Upper lobe of right lung (tissue), 1 donor: ENCODE measurements around the gene GABRB1. TPM values are rescaled to one million over a fixed set of nuclear protein-coding genes. Genes with fewer than 3 reads are reported as not detected.

Experiments used
- ATAC-seq: fragments of 200-7000 bp; cut with Tn5 transposase; one replicate; pipeline ENCODE4 v1.9.1; 2020; ENCODE audit warnings: mild to moderate bottlenecking, moderate library complexity
- DNase-seq: peaks from one replicate; pipeline ENCODE4 v3.0.0-alpha.2; 2020
- H3K27ac ChIP-seq: fragments of 200-600 bp; one replicate; pipeline ENCODE4 v1.8.0; 2022
- H3K27me3 ChIP-seq: fragments of 200-600 bp; one replicate; pipeline ENCODE4 v1.8.0; 2022; ENCODE audit warnings: mild to moderate bottlenecking
- H3K36me3 ChIP-seq: fragments of 200-600 bp; one replicate; pipeline ENCODE4 v1.8.0; 2022
- H3K4me1 ChIP-seq: fragments of 200-600 bp; one replicate; pipeline ENCODE4 v1.8.0; 2022
- H3K4me3 ChIP-seq: fragments of 200-600 bp; one replicate; pipeline ENCODE4 v1.8.0; 2022; ENCODE audit warnings: mild to moderate bottlenecking
- H3K9me3 ChIP-seq: fragments of 200-600 bp; one replicate; pipeline ENCODE4 v1.8.0; 2022
- CTCF ChIP-seq: fragments of 200-600 bp; IDR thresholded peaks from one replicate; pipeline ENCODE4 v1.8.0; 2022; ENCODE audit warnings: antibody characterized with exemption
- intact Hi-C: fragments of 100-400 bp; cut with DNase I; formaldehyde crosslinking; loops from one replicate; pipeline ENCODE4 v1.11.0; 2022
- total RNA-seq: library from RNA; stranded (reverse); fragmentation: NEBNext Ultra II Directional; extraction: Animal tissue kit (Norgen Biotek cat#: 25700); gene quantifications from one replicate; pipeline ENCODE4 v1.2.1, GENCODE V29; 2021
- donor health status: DM: no; HTN: yes; CAD: no; lungs with severe emphysema.

Gene GABRB1
- total RNA-seq, 1 donor from 2014 or later, result not detected

- Histone ChIP-seq H3K9me3 (no peaks in the 10 kb centered on the region), H3K36me3 (no peaks in the 10 kb centered on the region), H3K4me1 (no peaks in the 10 kb centered on the region), H3K27me3 (no peaks in the 10 kb centered on the region), H3K4me3 (no peak overlapping the region), H3K27ac (no peak overlapping the region)
- no peak for TF ChIP-seq CTCF
- DNase-seq (no peak), ATAC-seq (no peak)
- intact Hi-C loops, result no loop called here
These were observed 136.0 kb downstream of the GABRB1 start for GRCh38 chr4:47167081-47168035.

- intact Hi-C loops, result no loop called here
- H3K9me3 ChIP-seq, result no peaks in the 10 kb centered on the region
- no peaks in the 10 kb centered on the region for H3K36me3 ChIP-seq
- ATAC-seq, result no peak
- no peak overlapping the region for H3K27ac ChIP-seq
- no peaks in the 10 kb centered on the region for H3K4me1 ChIP-seq
- H3K27me3 ChIP-seq, result no peaks in the 10 kb centered on the region
- DNase-seq, result no peak
- no peak for TF ChIP-seq CTCF
- H3K4me3 ChIP-seq, result no peak overlapping the region
These were observed 152.7 kb downstream of the GABRB1 start for GRCh38 chr4:47184083-47184482.

- TF ChIP-seq CTCF, result no peak
- Histone ChIP-seq H3K9me3 (no peaks in the 10 kb centered on the region), H3K36me3 (no peaks in the 10 kb centered on the region), H3K4me1 (no peaks in the 10 kb centered on the region), H3K27me3 (no peaks in the 10 kb centered on the region), H3K27ac (no peak overlapping the region), H3K4me3 (no peak overlapping the region)
- DNase-seq, result no peak
- ATAC-seq, result no peak
- intact Hi-C loops, result no loop called here
These were observed 154.4 kb downstream of the GABRB1 start for GRCh38 chr4:47185761-47186160.

- intact Hi-C loops, result no loop called here
- Histone ChIP-seq H3K4me1 (no peaks in the 10 kb centered on the region), H3K9me3 (no peaks in the 10 kb centered on the region), H3K36me3 (no peaks in the 10 kb centered on the region), H3K27ac (no peak overlapping the region), H3K4me3 (no peak overlapping the region), H3K27me3 (no peaks in the 10 kb centered on the region)
- DNase-seq (no peak), ATAC-seq (no peak)
- TF ChIP-seq CTCF, result no peak
These were observed 156.2 kb downstream of the GABRB1 start for GRCh38 chr4:47187608-47188007.

GRCh38 chr4:47193179-47193578 is 161.8 kb downstream of the GABRB1 start:
- intact Hi-C loops, result no loop called here
- Histone ChIP-seq H3K4me1 (no peaks in the 10 kb centered on the region), H3K9me3 (no peaks in the 10 kb centered on the region), H3K27me3 (no peaks in the 10 kb centered on the region), H3K4me3 (no peak overlapping the region), H3K36me3 (no peaks in the 10 kb centered on the region), H3K27ac (no peak overlapping the region)
- ATAC-seq, result no peak
- DNase-seq, result no peak
- TF ChIP-seq CTCF, result no peak
